Cardiac muscle cell (in vitro differentiated cells and primary cell): ENCODE results near the gene UBAC1. TPM values are rescaled to one million over a fixed set of nuclear protein-coding genes. Genes with fewer than 3 reads are reported as not detected.

Source experiments
- DNase-seq, 2 donors: peaks; one replicate each; pipeline versions ENCODE4 v3.0.0 to v3.0.0-alpha.2; 2010 to 2017; ENCODE audit warnings: low read depth in 1 of 2, low spot score in 1 of 2
- H3K27ac ChIP-seq: fragments of 200-600 bp; sonication (generic); 2 replicates; pipeline ENCODE4 v1.5.1; 2016
- H3K27me3 ChIP-seq: fragments of 200-600 bp; sonication (generic); 2 replicates; pipeline ENCODE4 v1.6.0; 2016; ENCODE audit warnings: control low read depth
- H3K36me3 ChIP-seq: fragments of 200-600 bp; sonication (generic); 2 replicates; pipeline ENCODE4 v1.5.1; 2016; ENCODE audit warnings: control low read depth
- H3K4me1 ChIP-seq: fragments of 200-600 bp; sonication (generic); 2 replicates; pipeline ENCODE4 v1.8.1; 2017; ENCODE audit warnings: low read depth, mild to moderate bottlenecking, mixed run types
- H3K4me3 ChIP-seq: fragments of 200-600 bp; sonication (generic); 2 replicates; pipeline ENCODE4 v1.5.1; 2016; ENCODE audit warnings: mild to moderate bottlenecking
- H3K9me3 ChIP-seq: fragments of 200-600 bp; sonication (generic); 2 replicates; pipeline ENCODE4 v1.5.1; 2017; ENCODE audit warnings: low read depth, mild to moderate bottlenecking, control low read depth
- CTCF ChIP-seq: IDR thresholded peaks from 2 replicates; pipeline ENCODE4 v1.5.1; 2012; ENCODE audit warnings: low read depth, mild to moderate bottlenecking, low read length
- polyA plus RNA-seq: library from polyadenylated mRNA; unstranded; fragments of >200 nt; fragmentation: Nextera tagmentation; extraction: Ambion mirVana; gene quantifications from 2 replicates; pipeline ENCODE4 v1.2.1, GENCODE V29; 2016
- total RNA-seq: library from RNA; depleted of rRNA; stranded (reverse); fragments of >200 nt; gene quantifications from 2 replicates; pipeline ENCODE4 v1.2.3, GENCODE V29; 2016

UBAC1 gene
- total and polyA plus RNA-seq, 2 experiments from 2014 or later: 60.1 to 66.4 TPM

DNA sequence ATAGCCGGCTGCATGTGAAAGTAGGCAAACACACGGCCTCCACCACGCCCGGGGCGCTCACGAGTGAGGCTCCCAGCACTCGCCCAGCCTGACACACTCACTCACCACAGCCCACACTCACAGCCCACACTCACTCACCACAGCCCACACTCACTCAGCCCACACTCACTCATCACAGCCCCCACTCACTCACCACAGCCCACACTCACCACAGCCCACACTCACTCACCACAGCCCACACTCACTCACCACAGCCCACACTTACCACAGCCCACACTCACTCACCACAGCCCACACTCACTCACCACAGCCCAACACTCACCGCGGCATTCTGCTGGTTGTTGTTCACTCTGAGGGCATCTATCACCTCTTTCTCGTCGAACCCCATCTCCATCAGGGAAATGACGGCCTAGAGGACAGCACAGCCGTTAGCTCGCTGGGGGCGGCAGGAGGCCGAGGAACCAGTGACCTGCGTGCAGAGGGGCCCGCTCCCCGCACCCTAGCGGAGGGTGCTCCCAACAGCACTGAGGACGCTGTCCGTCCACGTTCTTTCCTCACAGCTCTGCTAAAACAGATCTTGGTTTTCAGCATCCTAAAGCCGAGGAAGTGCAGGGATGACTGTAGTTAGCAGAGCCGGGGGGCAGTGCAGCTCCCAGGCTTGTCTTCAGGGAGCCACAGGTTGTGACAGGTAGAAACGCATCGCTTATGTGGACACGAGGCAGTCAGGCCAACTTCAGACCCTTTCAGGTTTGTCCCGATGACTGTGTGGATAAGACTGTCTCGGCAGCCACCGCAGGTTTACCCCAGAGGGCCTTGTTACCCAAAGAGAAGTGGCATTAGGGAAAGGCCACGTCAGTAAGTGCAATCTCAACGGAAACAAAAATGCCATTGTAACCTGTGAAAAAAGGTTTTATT is 21.6 kb downstream of the UBAC1 start:
- Histone ChIP-seq H3K27me3 (no peaks in the 10 kb centered on the region), H3K4me3 (no peak overlapping the region), H3K36me3 (peaks cover 19% of the 10 kb centered on the region), H3K27ac (no peak overlapping the region), H3K4me1 (no peaks in the 10 kb centered on the region), H3K9me3 (no peaks in the 10 kb centered on the region)
- peak in 1 of 2 donors; percentile 7 for DNase-seq
- TF ChIP-seq CTCF: no peak

- H3K27ac ChIP-seq: no peak overlapping the region
- no peaks in the 10 kb centered on the region for H3K27me3 ChIP-seq
- no peaks in the 10 kb centered on the region for H3K9me3 ChIP-seq
- peaks cover 11% of the 10 kb centered on the region for H3K36me3 ChIP-seq
- no peak overlapping the region for H3K4me3 ChIP-seq
- H3K4me1 ChIP-seq: no peaks in the 10 kb centered on the region
- TF ChIP-seq CTCF: no peak
- DNase-seq: no peak
These were observed 23.4 kb downstream of the UBAC1 start for GRCh38 chr9:135937521-135938489.

DNA sequence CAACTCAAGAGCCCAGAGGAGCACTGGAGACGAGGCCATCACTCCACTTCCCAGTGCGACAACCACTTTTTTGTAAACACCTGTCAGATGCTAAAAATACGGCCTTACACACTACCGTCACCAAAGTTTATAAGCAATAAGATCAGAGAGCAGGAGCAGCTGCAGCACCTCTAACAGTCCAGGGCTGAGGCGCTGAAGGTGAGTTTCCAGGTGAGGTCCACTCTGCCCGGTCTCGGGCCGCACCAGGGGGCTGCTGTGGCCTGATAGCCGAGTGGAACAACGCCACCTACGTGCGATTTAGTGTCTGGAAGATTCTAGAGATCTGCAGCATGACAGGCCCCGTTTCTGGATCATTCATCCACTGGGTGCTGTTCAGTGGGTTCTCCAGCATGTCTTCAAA is 28.1 kb downstream of the UBAC1 start:
- TF ChIP-seq CTCF: no peak
- Histone ChIP-seq H3K36me3 (peaks cover 16% of the 10 kb centered on the region), H3K27me3 (no peaks in the 10 kb centered on the region), H3K27ac (no peak overlapping the region), H3K4me3 (no peak overlapping the region), H3K9me3 (no peaks in the 10 kb centered on the region), H3K4me1 (no peaks in the 10 kb centered on the region)
- no peak for DNase-seq

- H3K4me1 ChIP-seq: no peaks in the 10 kb centered on the region
- TF ChIP-seq CTCF: no peak
- no peaks in the 10 kb centered on the region for H3K27me3 ChIP-seq
- H3K4me3 ChIP-seq: no peak overlapping the region
- no peak for DNase-seq
- peaks cover 13% of the 10 kb centered on the region for H3K36me3 ChIP-seq
- no peak overlapping the region for H3K27ac ChIP-seq
- H3K9me3 ChIP-seq: no peaks in the 10 kb centered on the region
These were observed 28.5 kb downstream of the UBAC1 start for GRCh38 chr9:135932656-135933055.

DNA sequence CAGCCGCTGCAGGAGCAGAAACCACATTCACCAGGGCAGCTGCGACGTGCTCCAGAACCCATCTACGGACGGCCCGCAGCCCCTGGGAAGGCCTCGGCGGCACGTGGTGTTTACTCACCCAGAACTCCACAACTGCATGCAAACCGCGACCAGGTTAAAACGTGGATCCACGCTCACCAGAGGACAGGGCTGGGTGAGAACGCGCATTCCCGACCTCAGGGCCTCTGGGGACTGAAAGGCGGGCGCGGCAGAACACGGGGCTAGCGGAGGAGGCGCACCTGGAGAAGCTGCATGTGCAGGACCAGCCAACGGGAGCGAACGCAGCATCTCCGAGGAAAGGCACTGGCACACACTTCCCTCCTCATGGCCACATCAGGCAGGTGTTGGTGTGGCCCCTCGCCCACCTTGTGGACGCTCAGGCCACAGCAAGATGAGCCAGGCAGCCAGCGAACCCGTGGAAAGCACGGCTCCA is 29.8 kb downstream of the UBAC1 start:
- H3K4me1 ChIP-seq: no peaks in the 10 kb centered on the region
- H3K27me3 ChIP-seq: no peaks in the 10 kb centered on the region
- peaks cover 13% of the 10 kb centered on the region for H3K36me3 ChIP-seq
- TF ChIP-seq CTCF: no peak
- H3K9me3 ChIP-seq: no peaks in the 10 kb centered on the region
- H3K4me3 ChIP-seq: no peak overlapping the region
- DNase-seq: no peak
- no peak overlapping the region for H3K27ac ChIP-seq
